ENCODE measurements around the gene SRGAP3.

SRGAP3 gene

DNA sequence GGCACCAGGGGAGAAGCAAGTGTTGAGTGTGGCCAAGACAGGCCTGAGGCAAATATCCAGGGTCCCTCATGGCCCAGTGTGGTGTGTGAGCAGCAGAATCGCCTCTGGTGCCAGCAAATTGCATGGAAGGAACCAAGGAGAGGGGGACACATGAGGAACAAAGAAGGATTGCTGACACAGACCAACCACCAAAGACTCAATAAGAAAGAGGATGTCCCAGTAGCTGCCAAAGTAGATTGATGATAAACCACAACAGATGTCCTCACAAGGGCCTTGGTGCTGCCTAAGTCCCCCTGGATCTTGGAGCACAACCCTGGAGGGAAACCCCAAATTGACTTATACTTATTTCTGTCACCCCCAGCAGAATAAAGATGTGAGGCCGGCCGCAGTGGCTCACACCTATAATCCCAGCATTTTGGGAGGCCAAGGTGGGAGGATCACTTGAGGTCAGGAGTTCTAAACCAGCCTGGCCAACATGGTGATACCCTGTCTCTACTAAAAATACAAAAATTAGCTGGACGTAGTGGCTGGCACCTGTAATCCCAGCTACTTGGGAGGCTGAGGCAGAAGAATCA, 10.6 kb downstream of the SRGAP3 start:
- H3K36me3 ChIP-seq (ENCODE audit: insufficient read depth, low read length) = 0 out of 2 replicates have a peak, but pooled peaks cover 2% of the 10 kb centered on the region
- no peak overlapping the region for H3K4me2 ChIP-seq (ENCODE audit: low read depth, low read length, poor library complexity, severe bottlenecking)
- H3K27me3 ChIP-seq (ENCODE audit: insufficient read depth, low read length, poor library complexity, severe bottlenecking) = no peaks in the 10 kb centered on the region
- no peak overlapping the region for H2AFZ ChIP-seq (ENCODE audit: low read length)
- H3K9ac ChIP-seq (ENCODE audit: low read depth, low read length, poor library complexity, severe bottlenecking) = no peak overlapping the region
- no peaks in the 10 kb centered on the region for H4K20me1 ChIP-seq (ENCODE audit: insufficient read depth, low read length, poor library complexity, severe bottlenecking)
- H3K4me1 ChIP-seq (ENCODE audit: insufficient read depth, low read length, poor library complexity, severe bottlenecking) = peaks cover 18% of the 10 kb centered on the region
- H3K79me2 ChIP-seq (ENCODE audit: insufficient read depth, low read length) = peaks cover 62% of the 10 kb centered on the region
- H3K9me2 ChIP-seq (replicated peaks; ENCODE audit: low read depth, low read length) = no peaks in the 10 kb centered on the region
- H3F3A ChIP-seq (ENCODE audit: low read depth) = no peaks in the 10 kb centered on the region
- no peak overlapping the region for H3K4me3 ChIP-seq (ENCODE audit: low read length, poor library complexity, severe bottlenecking)
- TF ChIP-seq, protein P1, sequence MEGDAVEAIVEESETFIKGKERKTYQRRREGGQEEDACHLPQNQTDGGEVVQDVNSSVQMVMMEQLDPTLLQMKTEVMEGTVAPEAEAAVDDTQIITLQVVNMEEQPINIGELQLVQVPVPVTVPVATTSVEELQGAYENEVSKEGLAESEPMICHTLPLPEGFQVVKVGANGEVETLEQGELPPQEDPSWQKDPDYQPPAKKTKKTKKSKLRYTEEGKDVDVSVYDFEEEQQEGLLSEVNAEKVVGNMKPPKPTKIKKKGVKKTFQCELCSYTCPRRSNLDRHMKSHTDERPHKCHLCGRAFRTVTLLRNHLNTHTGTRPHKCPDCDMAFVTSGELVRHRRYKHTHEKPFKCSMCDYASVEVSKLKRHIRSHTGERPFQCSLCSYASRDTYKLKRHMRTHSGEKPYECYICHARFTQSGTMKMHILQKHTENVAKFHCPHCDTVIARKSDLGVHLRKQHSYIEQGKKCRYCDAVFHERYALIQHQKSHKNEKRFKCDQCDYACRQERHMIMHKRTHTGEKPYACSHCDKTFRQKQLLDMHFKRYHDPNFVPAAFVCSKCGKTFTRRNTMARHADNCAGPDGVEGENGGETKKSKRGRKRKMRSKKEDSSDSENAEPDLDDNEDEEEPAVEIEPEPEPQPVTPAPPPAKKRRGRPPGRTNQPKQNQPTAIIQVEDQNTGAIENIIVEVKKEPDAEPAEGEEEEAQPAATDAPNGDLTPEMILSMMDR (conservative IDR thresholded peaks at IDR 0.05; ENCODE audit: low read length) = no peak
- TF ChIP-seq EZH2phosphoT487 (IDR thresholded peaks at IDR 0.05; ENCODE audit: borderline replicate concordance) = no peak
- no peaks in the 10 kb centered on the region for H3K9me3 ChIP-seq (ENCODE audit: insufficient read depth, low read depth, low read length)

- no peak overlapping the region for H2AFZ ChIP-seq (ENCODE audit: low read length)
- H3F3A ChIP-seq (ENCODE audit: low read depth) = no peaks in the 10 kb centered on the region
- H3K27me3 ChIP-seq (ENCODE audit: insufficient read depth, low read length, poor library complexity, severe bottlenecking) = no peaks in the 10 kb centered on the region
- H3K79me2 ChIP-seq (ENCODE audit: insufficient read depth, low read length) = peaks cover 63% of the 10 kb centered on the region
- no peaks in the 10 kb centered on the region for H4K20me1 ChIP-seq (ENCODE audit: insufficient read depth, low read length, poor library complexity, severe bottlenecking)
- no peak overlapping the region for H3K4me3 ChIP-seq (ENCODE audit: low read length, poor library complexity, severe bottlenecking)
- no peak overlapping the region for H3K4me2 ChIP-seq (ENCODE audit: low read depth, low read length, poor library complexity, severe bottlenecking)
- H3K9me3 ChIP-seq (ENCODE audit: insufficient read depth, low read depth, low read length) = no peaks in the 10 kb centered on the region
- H3K9me2 ChIP-seq (replicated peaks; ENCODE audit: low read depth, low read length) = no peaks in the 10 kb centered on the region
- H3K36me3 ChIP-seq (ENCODE audit: insufficient read depth, low read length) = 0 out of 2 replicates have a peak, but pooled peaks cover 2% of the 10 kb centered on the region
- TF ChIP-seq, protein P1 (conservative IDR thresholded peaks at IDR 0.05; ENCODE audit: low read length) = no peak
- no peak for TF ChIP-seq EZH2phosphoT487 (IDR thresholded peaks at IDR 0.05; ENCODE audit: borderline replicate concordance)
- no peak overlapping the region for H3K9ac ChIP-seq (ENCODE audit: low read depth, low read length, poor library complexity, severe bottlenecking)
- peaks cover 15% of the 10 kb centered on the region for H3K4me1 ChIP-seq (ENCODE audit: insufficient read depth, low read length, poor library complexity, severe bottlenecking)
Observed at GRCh38 chr3:9238276-9238675, 11.2 kb downstream of the SRGAP3 start.

- H3K27me3 ChIP-seq (ENCODE audit: insufficient read depth, low read length, poor library complexity, severe bottlenecking) = no peaks in the 10 kb centered on the region
- H3K4me1 ChIP-seq (ENCODE audit: insufficient read depth, low read length, poor library complexity, severe bottlenecking) = peaks cover 10% of the 10 kb centered on the region
- no peak for TF ChIP-seq EZH2phosphoT487 (IDR thresholded peaks at IDR 0.05; ENCODE audit: borderline replicate concordance)
- TF ChIP-seq, protein P1 (conservative IDR thresholded peaks at IDR 0.05; ENCODE audit: low read length) = no peak
Observed at GRCh38 chr3:9233814-9234600, 15.4 kb downstream of the SRGAP3 start.

More at GRCh38 chr3:9233814-9234600, 15.4 kb downstream of the SRGAP3 start:
- no peaks in the 10 kb centered on the region for H3F3A ChIP-seq (ENCODE audit: low read depth)
- no peak overlapping the region for H3K9ac ChIP-seq (ENCODE audit: low read depth, low read length, poor library complexity, severe bottlenecking)
- H3K79me2 ChIP-seq (ENCODE audit: insufficient read depth, low read length) = peaks cover 47% of the 10 kb centered on the region
- H3K9me3 ChIP-seq (ENCODE audit: insufficient read depth, low read depth, low read length) = no peaks in the 10 kb centered on the region
- no peak overlapping the region for H3K4me3 ChIP-seq (ENCODE audit: low read length, poor library complexity, severe bottlenecking)
- no peak overlapping the region for H2AFZ ChIP-seq (ENCODE audit: low read length)
- H3K4me2 ChIP-seq (ENCODE audit: low read depth, low read length, poor library complexity, severe bottlenecking) = no peak overlapping the region
- no peaks in the 10 kb centered on the region for H3K9me2 ChIP-seq (replicated peaks; ENCODE audit: low read depth, low read length)
- H3K36me3 ChIP-seq (ENCODE audit: insufficient read depth, low read length) = 0 out of 2 replicates have a peak, but pooled peaks cover 2% of the 10 kb centered on the region
- H4K20me1 ChIP-seq (ENCODE audit: insufficient read depth, low read length, poor library complexity, severe bottlenecking) = no peaks in the 10 kb centered on the region

All from Loucy (cell line).